Breast epithelium (tissue), 4 donors: ENCODE data around the gene NPHP1. TPM values are rescaled to one million over a fixed set of nuclear protein-coding genes. Genes with fewer than 3 reads are reported as not detected.

Experiments
- DNase-seq, 2 donors: peaks; one replicate each; pipeline ENCODE4 v3.0.0-alpha.2; 2019; ENCODE audit warnings: low spot score in 2 of 2
- H3K27ac ChIP-seq, 2 donors: fragments of 200-600 bp; sonication (generic) in 1 of 2; one replicate each; pipeline ENCODE4 v1.5.1; 2016 to 2019; ENCODE audit warnings: mild to moderate bottlenecking in 1 of 2
- H3K27me3 ChIP-seq, 2 donors: fragments of 200-600 bp; sonication (generic) in 1 of 2; one replicate each; pipeline versions ENCODE4 v1.5.1 to v1.6.0; 2017 to 2019; ENCODE audit warnings: control low read depth in 1 of 2, mild to moderate bottlenecking in 1 of 2
- H3K36me3 ChIP-seq: fragments of 200-600 bp; one replicate; pipeline ENCODE4 v1.5.1; 2019
- H3K4me1 ChIP-seq, 2 donors: fragments of 200-600 bp; sonication (generic); one replicate each; pipeline ENCODE4 v1.5.1; 2016 to 2019; ENCODE audit warnings: control low read depth in 1 of 2
- H3K4me3 ChIP-seq, 3 donors: fragments of 200-600 bp; sonication (generic); 1 replicate in 2 of 3; 2 replicates in 1 of 3; pipeline ENCODE4 v1.5.1; 2016 to 2019; ENCODE audit warnings: mild to moderate bottlenecking in 3 of 3, moderate library complexity in 2 of 3
- H3K9me3 ChIP-seq, 2 donors: fragments of 200-600 bp; sonication (generic) in 1 of 2; one replicate each; pipeline ENCODE4 v1.5.1; 2016 to 2019; ENCODE audit warnings: control low read depth in 1 of 2
- CTCF ChIP-seq, 3 donors: fragments of 450-650 bp; IDR thresholded peaks; one replicate each; pipeline ENCODE4 v1.5.1; 2016 to 2017; ENCODE audit warnings: antibody characterized with exemption in 3 of 3, mild to moderate bottlenecking in 3 of 3, moderate library complexity in 3 of 3
- POLR2A ChIP-seq: fragments of 450-650 bp; IDR thresholded peaks from one replicate; pipeline ENCODE4 v1.6.1; 2016; ENCODE audit warnings: antibody characterized with exemption, mild to moderate bottlenecking, moderate library complexity
- POLR2AphosphoS5 ChIP-seq, 3 donors: sonication (generic); formaldehyde crosslinking; IDR thresholded peaks; one replicate each; pipeline ENCODE4 v1.6.1; 2017; ENCODE audit warnings: antibody characterized with exemption in 3 of 3
- intact Hi-C: fragments of 100-400 bp; cut with DNase I; formaldehyde crosslinking; loops from one replicate; pipeline ENCODE4 v1.15.1; 2023; ENCODE audit warnings: low total_unique reads
- total RNA-seq, 3 donors: library from RNA; depleted of rRNA; stranded (reverse); fragments of >200 nt; gene quantifications; one replicate each; pipeline ENCODE4 v1.1.0, GENCODE V29; 2016

Gene NPHP1
- total RNA-seq, 3 donors from 2014 or later: 5.4 to 15.4 (median 7.2) TPM

- intact Hi-C loops: no loop called here
- TF ChIP-seq POLR2AphosphoS5 (IDR thresholded peaks at IDR 0.05) (no peak), POLR2A (no peak), CTCF (IDR thresholded peaks at IDR 0.05) (no peak)
- H3K4me3 ChIP-seq: no peak overlapping the region
- H3K4me1 ChIP-seq: no peaks in the 10 kb centered on the region
- H3K36me3 ChIP-seq: peaks cover 7% of the 10 kb centered on the region
- no peaks in the 10 kb centered on the region for H3K9me3 ChIP-seq
- H3K27me3 ChIP-seq: no peaks in the 10 kb centered on the region
- no peak for DNase-seq
- no peak overlapping the region for H3K27ac ChIP-seq
These were observed 77.9 kb downstream of the NPHP1 start for GRCh38 chr2:110126906-110127305.

GRCh38 chr2:110126086-110126773, 78.6 kb downstream of the NPHP1 start:
- H3K27me3 ChIP-seq: no peaks in the 10 kb centered on the region
- TF ChIP-seq POLR2AphosphoS5 (IDR thresholded peaks at IDR 0.05) (no peak), CTCF (IDR thresholded peaks at IDR 0.05) (no peak)
- peaks cover 7% of the 10 kb centered on the region for H3K36me3 ChIP-seq
- no peaks in the 10 kb centered on the region for H3K4me1 ChIP-seq
- H3K27ac ChIP-seq: no peak overlapping the region
- intact Hi-C loops: no loop called here
- DNase-seq: no peak
- H3K4me3 ChIP-seq: no peak overlapping the region
- no peaks in the 10 kb centered on the region for H3K9me3 ChIP-seq

- Histone ChIP-seq H3K36me3 (peaks cover 7% of the 10 kb centered on the region), H3K27ac (no peak overlapping the region), H3K27me3 (no peaks in the 10 kb centered on the region), H3K4me1 (no peaks in the 10 kb centered on the region), H3K9me3 (no peaks in the 10 kb centered on the region), H3K4me3 (no peak overlapping the region)
- TF ChIP-seq CTCF (IDR thresholded peaks at IDR 0.05) (no peak), POLR2AphosphoS5 (IDR thresholded peaks at IDR 0.05) (no peak), POLR2A (no peak)
- DNase-seq: no peak
- intact Hi-C loops: no loop called here
These were observed 79.7 kb downstream of the NPHP1 start for GRCh38 chr2:110124939-110125691.

GRCh38 chr2:110124038-110124825, 80.6 kb downstream of the NPHP1 start:
- no peak overlapping the region for H3K27ac ChIP-seq

More at GRCh38 chr2:110124038-110124825, 80.6 kb downstream of the NPHP1 start:
- no peak for DNase-seq
- intact Hi-C loops: no loop called here
- peaks cover 7% of the 10 kb centered on the region for H3K36me3 ChIP-seq
- no peaks in the 10 kb centered on the region for H3K27me3 ChIP-seq
- H3K4me3 ChIP-seq: no peak overlapping the region
- H3K9me3 ChIP-seq: no peaks in the 10 kb centered on the region
- no peaks in the 10 kb centered on the region for H3K4me1 ChIP-seq
- TF ChIP-seq POLR2A (no peak), POLR2AphosphoS5 (IDR thresholded peaks at IDR 0.05) (no peak), CTCF (IDR thresholded peaks at IDR 0.05) (no peak)
